Inflammatory macrophage treated with lipopolysaccharide for 1 hour (primary cell): ENCODE data around the gene AGAP1.

Source experiments
- DNase-seq, 2 donors: peaks; one replicate each; pipeline ENCODE4 v3.0.0-alpha.2; 2020 to 2022

The AGAP1 gene

GRCh38 chr2:235781775-235782174, 287.9 kb downstream of the AGAP1 start:
- DNase-seq, result no peak

DNA sequence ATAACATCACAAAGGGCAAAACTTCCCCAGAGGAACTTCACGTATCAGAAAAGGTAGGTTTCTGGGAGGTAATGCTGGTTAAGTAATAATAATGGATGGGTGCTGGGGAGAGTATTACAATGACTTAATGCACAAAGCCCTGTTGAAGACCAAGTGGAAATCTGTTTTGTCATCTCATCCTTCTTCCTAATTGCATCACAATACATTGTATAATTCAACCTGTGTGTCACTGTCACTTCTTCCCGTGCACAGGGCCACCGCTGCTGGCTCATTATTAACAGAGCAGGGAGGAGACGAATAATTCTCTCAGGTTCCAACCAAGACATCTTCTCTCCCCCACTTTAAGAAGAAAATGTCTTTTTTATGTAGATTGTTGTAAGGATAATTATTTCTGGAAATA, 290.9 kb downstream of the AGAP1 start:
- DNase-seq, result no peak

DNA sequence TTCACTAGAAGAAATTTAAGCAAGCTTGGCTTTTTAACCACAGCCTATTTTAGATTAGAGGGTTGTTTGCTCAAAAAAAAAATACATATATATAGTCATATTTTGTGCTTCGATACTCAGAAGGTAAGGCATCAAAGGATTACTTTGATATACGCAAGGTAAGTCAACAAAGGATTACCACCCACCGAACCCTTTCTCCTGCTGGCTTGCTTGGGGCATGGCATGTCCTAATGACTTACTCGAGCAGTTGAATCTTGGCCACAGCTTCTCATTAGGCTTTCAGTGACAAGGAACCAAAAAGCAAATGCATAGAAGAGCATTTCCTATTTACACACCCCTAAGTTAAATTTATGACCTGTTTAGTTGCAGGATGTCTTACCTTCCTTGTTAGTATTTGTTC, 295.7 kb downstream of the AGAP1 start:
- no peak for DNase-seq

DNA sequence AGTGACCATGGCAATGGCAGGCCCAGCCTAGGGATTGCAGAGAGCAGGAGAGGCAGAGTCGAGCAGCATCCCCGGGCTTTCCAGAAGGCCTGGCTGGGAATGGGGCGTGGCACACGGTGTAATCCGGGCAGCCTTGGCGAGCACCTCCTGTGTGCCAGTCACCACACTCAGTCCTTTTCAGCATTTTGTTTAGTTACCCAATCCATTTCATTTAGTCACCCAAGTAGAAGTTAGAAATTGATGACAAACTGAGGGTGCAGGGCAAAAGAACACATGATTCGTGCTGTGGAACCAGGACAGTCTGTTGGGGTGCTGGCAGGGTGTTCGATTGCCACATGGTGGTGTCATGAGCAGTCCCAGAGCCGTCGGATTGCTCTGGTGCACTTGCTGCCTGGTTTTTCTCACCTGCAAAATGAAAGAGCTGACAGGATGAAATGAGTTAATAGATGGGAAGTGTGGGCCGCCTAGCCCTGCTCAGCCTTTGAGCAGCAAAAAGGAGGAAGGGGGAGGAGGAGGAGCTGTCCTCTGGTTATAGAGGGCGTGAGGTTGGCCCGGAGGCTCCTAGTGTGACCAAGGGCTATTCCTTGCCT, 299.4 kb downstream of the AGAP1 start:
- DNase-seq, result no peak

GRCh38 chr2:235799281-235799680, 305.4 kb downstream of the AGAP1 start:
- DNase-seq, result no peak

DNA sequence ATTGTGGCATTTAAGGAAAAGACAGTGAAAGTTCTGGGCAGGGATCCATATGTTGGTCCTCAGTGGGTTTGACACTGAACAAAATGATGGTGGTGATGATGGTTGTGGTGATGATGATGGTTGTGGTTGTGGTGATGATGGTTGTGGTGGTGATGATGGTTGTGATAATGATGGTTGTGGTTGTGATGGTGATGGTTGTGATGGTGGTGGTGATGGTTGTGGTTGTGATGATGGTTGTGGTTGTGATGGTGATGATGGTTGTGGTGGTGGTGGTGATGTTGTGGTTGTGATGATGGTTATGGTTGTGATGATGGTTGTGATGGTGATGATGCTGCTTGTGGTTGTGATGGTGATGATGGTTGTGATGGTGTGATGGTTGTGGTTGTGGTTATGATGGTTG, 308.7 kb downstream of the AGAP1 start:
- DNase-seq, result no peak

DNA sequence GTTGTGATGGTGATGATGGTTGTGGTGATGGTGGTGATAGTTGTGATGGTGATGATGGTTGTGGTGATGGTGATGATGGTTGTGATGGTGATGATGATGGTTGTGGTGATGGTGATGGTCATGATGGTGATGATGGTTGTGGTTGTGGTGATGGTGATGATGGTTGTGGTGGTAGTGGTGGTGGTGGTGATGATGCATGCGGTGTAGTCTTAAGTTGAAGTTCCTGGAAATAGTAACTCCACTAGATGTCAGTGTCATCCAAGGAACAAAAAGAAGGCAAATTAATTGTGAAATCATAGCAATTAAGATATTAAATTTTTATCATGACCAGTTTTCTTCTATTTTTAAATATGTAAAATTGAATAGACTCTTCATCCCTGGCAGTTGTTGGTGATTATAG, 309.2 kb downstream of the AGAP1 start:
- no peak for DNase-seq

DNA sequence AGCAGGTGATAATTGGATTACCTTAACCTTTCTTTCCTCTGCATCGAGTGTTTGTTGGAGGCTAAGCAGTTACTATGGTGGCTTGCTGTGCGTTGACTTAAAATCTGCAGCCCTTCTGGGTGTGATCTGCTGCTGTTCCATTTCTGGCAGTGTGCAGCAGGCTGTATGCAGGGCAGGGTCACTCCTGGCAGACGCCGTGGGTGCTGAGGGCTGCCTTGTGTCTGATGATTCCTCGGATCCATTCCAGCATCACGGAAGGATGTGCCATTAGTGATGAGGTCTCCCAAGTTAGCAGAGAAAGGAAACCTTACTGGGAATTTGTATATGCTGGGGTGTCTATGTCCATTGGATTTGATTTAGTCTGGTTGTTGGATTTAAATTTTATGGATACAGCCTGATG, 310.8 kb downstream of the AGAP1 start:
- DNase-seq, result no peak

DNA sequence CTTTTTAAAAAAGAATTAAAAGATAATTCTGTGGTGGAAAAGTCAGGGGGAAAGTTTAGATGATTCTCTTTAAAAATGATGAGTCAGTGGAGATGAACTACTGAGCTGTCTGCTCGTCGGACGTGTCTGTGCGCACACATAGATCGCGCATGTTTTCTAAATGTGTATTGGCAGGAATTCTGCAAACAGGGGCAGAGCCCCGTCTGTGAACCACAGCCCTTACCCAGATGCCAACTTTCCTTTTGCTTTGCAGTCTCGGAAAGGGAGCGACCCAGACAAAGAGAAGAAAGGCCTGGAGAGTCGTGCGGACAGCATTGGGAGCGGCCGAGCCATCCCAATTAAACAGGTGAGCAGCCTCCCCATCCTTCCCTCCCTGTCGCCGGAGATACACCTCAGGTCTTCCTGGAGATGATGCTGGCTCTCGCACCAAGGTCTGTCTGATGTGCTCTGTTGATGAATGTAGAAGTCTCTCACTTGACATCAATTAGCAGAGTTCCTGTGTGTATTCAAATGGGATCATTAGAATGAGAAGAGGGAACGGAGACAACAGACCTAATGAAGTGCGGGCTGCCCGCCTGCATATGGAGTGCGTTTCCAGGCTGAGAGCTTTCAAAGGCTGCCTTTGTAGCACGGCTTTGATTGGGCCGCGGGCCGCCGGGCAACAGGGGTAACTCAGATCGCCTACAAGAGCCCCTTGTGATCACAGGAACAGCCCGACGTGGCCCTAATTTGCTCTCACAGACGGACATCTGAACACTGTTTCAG, 313.3 kb downstream of the AGAP1 start:
- DNase-seq, result no peak

- no peak for DNase-seq
Observed at GRCh38 chr2:235808366-235808765, 314.5 kb downstream of the AGAP1 start.

DNA sequence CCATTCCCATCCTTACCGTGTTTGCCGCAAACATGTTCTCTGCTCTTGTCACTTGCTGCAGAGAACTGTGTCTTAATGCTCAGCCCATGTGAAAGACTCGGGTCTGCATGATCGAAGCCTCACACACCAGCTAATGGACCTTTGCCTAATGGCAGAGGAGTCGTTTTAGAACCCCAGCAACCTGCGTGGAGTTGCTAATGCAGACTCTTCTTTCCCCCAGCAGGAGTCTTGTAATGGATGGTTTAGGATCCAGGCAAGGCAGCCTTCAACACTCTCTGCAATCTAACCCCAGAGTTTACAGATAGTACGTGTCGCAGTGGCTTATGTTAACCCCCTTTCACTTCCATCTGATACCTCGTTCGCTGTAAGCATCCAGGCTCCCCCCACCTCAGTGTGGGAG, 316.4 kb downstream of the AGAP1 start:
- no peak for DNase-seq

GRCh38 chr2:235810846-235811245, 317.0 kb downstream of the AGAP1 start:
- no peak for DNase-seq

DNA sequence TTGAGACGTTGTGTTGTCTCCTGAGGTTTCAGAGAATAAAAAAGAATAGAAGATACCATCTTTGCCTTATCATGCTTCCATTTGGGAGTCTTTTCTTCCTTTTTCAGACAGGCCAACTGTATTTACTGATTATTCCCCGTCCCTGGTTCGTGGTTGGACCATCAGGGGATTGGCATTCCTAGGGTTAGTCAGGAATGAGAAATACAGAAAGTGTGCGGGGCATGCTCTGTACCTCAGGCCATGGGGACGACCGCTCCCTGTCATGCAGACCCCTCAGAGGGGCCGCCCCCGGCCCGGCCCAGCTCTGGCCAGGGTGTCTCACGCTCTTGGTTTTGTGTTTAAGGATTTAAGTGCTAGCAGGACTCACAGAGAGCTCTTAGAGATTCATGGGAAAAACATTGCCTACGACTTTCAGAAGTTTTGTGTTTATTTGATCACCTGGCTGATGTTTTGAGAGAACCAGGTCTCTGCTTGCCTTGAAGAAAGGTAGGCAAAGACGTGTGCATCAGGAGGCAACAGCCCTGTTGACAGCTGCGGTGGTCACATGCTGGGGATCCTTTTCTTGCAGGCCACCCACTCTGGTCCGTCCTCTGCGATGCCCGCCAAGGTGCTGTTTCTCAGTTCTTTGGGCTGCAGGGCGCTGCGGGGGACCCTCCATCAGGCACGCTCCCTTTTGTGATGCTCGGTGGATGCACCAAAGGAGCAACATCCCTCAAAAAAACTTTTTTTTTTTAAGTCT, 317.8 kb downstream of the AGAP1 start:
- no peak for DNase-seq

- DNase-seq, result no peak
Observed at GRCh38 chr2:235812185-235812665, 318.4 kb downstream of the AGAP1 start.

GRCh38 chr2:235813398-235813797, 319.6 kb downstream of the AGAP1 start:
- no peak for DNase-seq

DNA sequence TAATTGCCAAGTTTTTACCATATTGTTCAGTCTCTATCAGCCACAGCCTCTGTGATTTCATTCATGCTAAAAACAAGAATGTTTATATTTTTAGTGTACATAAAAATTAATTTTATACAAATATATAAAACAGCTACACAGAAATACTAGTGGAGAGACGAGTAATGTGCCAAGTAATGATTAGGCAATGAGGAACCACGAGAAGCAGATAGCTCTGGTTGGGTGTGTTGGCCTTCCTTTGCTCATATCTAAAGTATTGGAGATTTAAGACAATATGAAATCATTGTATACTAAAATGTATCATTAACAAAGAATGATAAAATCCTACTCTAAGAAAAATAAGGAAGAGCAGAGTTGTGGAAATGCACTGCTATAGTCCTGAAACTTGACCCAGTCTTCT, 326.7 kb downstream of the AGAP1 start:
- DNase-seq, result no peak

- no peak for DNase-seq
Observed at GRCh38 chr2:235824331-235824730, 330.5 kb downstream of the AGAP1 start.

GRCh38 chr2:235825946-235826345, 332.1 kb downstream of the AGAP1 start:
- DNase-seq, result no peak

- DNase-seq, result no peak
Observed at GRCh38 chr2:235826826-235827225, 333.0 kb downstream of the AGAP1 start.

GRCh38 chr2:235827585-235827992, 333.7 kb downstream of the AGAP1 start:
- no peak for DNase-seq

DNA sequence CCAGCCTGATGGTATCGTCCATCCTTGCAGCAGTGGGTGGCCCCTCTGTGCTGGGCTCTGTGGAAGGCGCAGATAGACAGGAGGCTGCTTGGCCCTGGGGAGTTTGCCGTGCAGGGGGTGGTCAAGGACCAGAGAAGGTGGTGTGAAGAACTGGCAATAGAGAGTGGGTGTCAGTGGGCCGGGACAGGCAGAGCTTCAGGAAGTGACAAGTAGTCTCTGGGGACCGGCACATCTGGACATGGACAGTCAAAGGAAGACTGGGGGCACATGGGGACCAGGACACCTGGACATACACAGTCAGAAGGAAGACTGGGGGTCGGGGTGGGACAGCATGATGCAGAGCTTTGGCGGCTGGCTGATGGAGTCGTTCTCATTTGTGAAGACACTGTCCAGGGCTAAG, 335.9 kb downstream of the AGAP1 start:
- no peak for DNase-seq

DNA sequence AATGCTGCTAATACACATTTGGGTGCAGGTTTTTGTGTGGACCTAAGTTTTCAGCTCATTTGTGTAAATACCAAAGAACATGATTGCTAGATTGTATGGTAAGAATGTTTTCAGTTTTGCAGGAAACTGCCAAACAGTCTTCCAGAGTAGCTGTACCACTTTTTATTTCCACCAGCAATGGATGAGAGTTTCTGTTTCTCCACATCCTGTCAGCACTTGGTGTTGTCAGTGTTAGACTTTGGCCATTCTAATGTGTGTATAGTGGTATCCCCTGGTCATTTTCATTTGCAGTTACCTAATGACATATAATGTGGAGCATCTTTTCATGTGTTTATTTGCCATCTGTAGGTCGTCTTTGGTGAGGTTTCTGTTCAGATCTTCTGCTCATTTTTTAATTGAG, 337.9 kb downstream of the AGAP1 start:
- no peak for DNase-seq

GRCh38 chr2:235832941-235833340, 339.1 kb downstream of the AGAP1 start:
- DNase-seq, result no peak
